Ovary (tissue), 3 donors: ENCODE results near the gene PPIF.

Experiments used
- EP300 ChIP-seq: sonication (generic); formaldehyde crosslinking; IDR thresholded peaks from one replicate; pipeline ENCODE4 v1.6.1; 2017; ENCODE audit warnings: antibody characterized with exemption
- POLR2A ChIP-seq: fragments of 450-650 bp; IDR thresholded peaks from one replicate; pipeline ENCODE4 v1.6.1; 2017; ENCODE audit warnings: antibody characterized with exemption, mild to moderate bottlenecking, moderate library complexity
- TF ChIP-seq, protein P1 (sequence below), 3 donors: fragments of 450-650 bp in 2 of 3; fragments of 200-600 bp in 1 of 3; IDR thresholded peaks; one replicate each; pipeline versions ENCODE4 v1.5.1 to v1.8.0; 2016 to 2022; ENCODE audit warnings: antibody characterized with exemption in 3 of 3, mild to moderate bottlenecking in 1 of 3
- donor health status: DM: no; HTN: no; CAD: no.

DNA sequence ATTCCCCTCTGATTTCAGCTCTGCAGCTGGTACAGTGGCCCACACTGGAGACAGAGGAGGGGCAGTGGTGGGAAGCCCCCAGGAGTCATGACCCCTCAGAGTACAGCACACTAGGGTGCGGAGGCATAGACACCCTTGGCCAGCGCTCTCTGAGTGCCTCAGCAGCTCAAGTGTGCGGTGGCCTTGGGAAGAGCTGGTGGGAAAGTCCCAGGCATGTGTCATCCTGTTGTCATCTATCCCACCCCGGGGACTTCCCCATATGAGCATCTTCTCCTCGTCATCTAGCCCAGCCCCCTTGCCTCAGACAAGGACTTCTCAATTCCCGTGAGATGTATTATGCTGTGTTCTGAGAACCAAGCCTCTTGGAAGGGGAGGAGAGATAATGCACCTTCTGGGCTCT, 15.6 kb upstream of the PPIF start:
- TF ChIP-seq, protein P1, sequence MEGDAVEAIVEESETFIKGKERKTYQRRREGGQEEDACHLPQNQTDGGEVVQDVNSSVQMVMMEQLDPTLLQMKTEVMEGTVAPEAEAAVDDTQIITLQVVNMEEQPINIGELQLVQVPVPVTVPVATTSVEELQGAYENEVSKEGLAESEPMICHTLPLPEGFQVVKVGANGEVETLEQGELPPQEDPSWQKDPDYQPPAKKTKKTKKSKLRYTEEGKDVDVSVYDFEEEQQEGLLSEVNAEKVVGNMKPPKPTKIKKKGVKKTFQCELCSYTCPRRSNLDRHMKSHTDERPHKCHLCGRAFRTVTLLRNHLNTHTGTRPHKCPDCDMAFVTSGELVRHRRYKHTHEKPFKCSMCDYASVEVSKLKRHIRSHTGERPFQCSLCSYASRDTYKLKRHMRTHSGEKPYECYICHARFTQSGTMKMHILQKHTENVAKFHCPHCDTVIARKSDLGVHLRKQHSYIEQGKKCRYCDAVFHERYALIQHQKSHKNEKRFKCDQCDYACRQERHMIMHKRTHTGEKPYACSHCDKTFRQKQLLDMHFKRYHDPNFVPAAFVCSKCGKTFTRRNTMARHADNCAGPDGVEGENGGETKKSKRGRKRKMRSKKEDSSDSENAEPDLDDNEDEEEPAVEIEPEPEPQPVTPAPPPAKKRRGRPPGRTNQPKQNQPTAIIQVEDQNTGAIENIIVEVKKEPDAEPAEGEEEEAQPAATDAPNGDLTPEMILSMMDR (IDR thresholded peaks at IDR 0.05), result no peak
- TF ChIP-seq POLR2A (no peak), EP300 (no peak)
